Measurements from ENCODE around the gene MPRIP. TPM values are rescaled to one million over a fixed set of nuclear protein-coding genes. Genes with fewer than 3 reads are reported as not detected.

The MPRIP gene
- total and polyA plus RNA-seq, 8 donors = 80.2 to 518 (median 190) TPM

- intact Hi-C loops (cut with DNase I; ENCODE audit: low total_unique reads) = no loop called here
- Histone ChIP-seq H3K4me3 (no peak overlapping the region), H3K4me1 (peaks cover 40 to 95% (median 72%) of the 10 kb centered on the region in 4 donors), H3K27ac (peak overlapping the region; percentile 47 to 62 (median 51)), H3K27me3 (no peaks in the 10 kb centered on the region), H3K9me3 (no peaks in the 10 kb centered on the region), H3K36me3 (peaks cover 0 to 49% (median 24%) of the 10 kb centered on the region in 4 donors)
- peak; percentile 79 to 80 for DNase-seq
- TF ChIP-seq EP300 (IDR thresholded peaks at IDR 0.05) (no peak), POLR2AphosphoS5 (IDR thresholded peaks at IDR 0.05) (peak in 1 of 3 donors; percentile 26)
- WGBS, 5 donors = 29 to 65% (median 39%) methylated on average over 8 to 11 of the region's 11 CpGs
Measured at GRCh38 chr17:17090642-17091103, 48.4 kb downstream of the MPRIP start.

DNA sequence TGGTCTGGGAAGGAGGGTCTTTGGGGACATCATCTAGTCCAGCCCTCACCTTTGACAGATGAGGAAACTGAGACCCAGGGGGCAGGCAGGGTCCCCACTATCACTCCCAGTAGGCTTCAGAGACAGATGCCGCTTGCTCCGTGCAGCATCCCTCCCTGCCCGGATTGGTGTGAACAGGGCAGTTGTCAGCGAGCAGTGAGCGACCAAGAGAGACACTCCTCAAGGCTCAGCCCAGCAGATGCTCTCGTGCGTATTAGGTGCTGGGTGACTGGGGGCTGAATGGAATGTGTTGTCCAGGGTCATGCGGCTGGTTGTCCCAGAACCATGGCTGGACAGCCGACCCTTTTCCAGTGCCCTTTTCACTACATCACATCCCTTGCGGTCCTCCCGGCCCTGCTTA, 49.0 kb downstream of the MPRIP start:
- no peak for DNase-seq
- TF ChIP-seq, protein P1, sequence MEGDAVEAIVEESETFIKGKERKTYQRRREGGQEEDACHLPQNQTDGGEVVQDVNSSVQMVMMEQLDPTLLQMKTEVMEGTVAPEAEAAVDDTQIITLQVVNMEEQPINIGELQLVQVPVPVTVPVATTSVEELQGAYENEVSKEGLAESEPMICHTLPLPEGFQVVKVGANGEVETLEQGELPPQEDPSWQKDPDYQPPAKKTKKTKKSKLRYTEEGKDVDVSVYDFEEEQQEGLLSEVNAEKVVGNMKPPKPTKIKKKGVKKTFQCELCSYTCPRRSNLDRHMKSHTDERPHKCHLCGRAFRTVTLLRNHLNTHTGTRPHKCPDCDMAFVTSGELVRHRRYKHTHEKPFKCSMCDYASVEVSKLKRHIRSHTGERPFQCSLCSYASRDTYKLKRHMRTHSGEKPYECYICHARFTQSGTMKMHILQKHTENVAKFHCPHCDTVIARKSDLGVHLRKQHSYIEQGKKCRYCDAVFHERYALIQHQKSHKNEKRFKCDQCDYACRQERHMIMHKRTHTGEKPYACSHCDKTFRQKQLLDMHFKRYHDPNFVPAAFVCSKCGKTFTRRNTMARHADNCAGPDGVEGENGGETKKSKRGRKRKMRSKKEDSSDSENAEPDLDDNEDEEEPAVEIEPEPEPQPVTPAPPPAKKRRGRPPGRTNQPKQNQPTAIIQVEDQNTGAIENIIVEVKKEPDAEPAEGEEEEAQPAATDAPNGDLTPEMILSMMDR (IDR thresholded peaks at IDR 0.05) = no peak
- TF ChIP-seq EP300 (IDR thresholded peaks at IDR 0.05) (no peak), POLR2AphosphoS5 (IDR thresholded peaks at IDR 0.05) (no peak), POLR2A (IDR thresholded peaks at IDR 0.05) (no peak)
- 84 to 96% (median 86%) methylated on average over 11 of the region's 11 CpGs for WGBS, 5 donors

DNA sequence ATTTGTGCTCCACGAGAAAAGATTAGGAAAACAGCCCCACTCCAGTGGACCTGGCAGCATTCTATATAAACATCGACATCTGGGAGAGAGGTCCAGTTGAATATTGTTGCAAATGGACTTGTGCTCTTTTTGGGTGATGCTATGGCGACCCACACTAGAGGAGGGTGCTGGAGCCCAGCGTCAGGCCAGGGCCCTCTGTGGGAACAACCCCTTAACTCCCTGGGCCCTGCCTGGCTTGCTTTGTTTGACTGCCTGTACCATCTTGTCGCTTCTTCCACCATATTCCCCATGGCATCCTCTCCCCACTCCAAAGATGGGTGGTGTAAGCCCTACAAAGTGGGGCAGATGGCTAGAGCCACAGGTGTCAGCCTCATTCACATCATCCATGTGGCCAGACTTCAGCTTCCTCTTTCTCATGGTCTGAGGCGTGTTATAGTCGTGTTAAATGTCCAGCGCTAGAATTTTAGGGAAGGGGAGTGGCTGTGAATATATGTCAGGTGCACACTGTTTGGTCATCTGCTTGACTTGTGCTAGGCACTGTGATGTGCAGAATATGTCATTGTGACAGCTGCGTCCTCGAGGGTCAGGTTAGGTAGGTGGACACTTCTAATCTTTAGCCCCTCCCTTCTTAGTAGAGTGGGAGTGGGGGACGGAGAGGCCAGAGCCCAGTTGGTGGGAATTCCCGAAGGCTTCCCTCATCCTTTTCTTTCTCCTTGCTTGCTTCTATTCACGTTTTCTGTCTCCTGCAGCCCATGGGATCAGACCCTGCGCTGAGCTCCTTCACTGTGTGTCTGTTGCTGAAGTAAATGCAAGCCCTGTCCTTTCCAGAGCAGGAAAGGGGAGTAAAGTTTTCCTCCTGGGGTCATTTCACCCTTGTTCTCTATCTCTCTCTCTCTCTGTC, 49.8 kb downstream of the MPRIP start:
- 79 to 87% (median 84%) methylated on average over 14 of the region's 14 CpGs for WGBS, 5 donors
- H3K4me1 ChIP-seq = peaks cover 53 to 99% (median 80%) of the 10 kb centered on the region in 4 donors
- peak overlapping the region in 1 of 5 donors; percentile 62 for H3K27ac ChIP-seq
- TF ChIP-seq POLR2A (IDR thresholded peaks at IDR 0.05) = no peak
- TF ChIP-seq, protein P1 (IDR thresholded peaks at IDR 0.05) = no peak
- no peak for TF ChIP-seq EP300 (IDR thresholded peaks at IDR 0.05)
- TF ChIP-seq POLR2AphosphoS5 (IDR thresholded peaks at IDR 0.05) = no peak
- no peaks in the 10 kb centered on the region for H3K9me3 ChIP-seq
- no peak for DNase-seq
- peaks cover 0 to 34% (median 18%) of the 10 kb centered on the region in 4 donors for H3K36me3 ChIP-seq
- H3K4me3 ChIP-seq = no peak overlapping the region
- intact Hi-C loops (cut with DNase I; ENCODE audit: low total_unique reads) = no loop called here
- H3K27me3 ChIP-seq = no peaks in the 10 kb centered on the region

More for the DNA sequence above, 49.0 kb downstream of the MPRIP start:
- no peaks in the 10 kb centered on the region for H3K27me3 ChIP-seq
- intact Hi-C loops (cut with DNase I; ENCODE audit: low total_unique reads) = no loop called here
- peaks cover 0 to 43% (median 19%) of the 10 kb centered on the region in 4 donors for H3K36me3 ChIP-seq
- H3K4me1 ChIP-seq = peaks cover 46 to 99% (median 76%) of the 10 kb centered on the region in 4 donors
- H3K4me3 ChIP-seq = no peak overlapping the region
- H3K27ac ChIP-seq = peak overlapping the region in 4 of 5 donors; percentile 9 to 62 (median 52)
- no peaks in the 10 kb centered on the region for H3K9me3 ChIP-seq

DNA sequence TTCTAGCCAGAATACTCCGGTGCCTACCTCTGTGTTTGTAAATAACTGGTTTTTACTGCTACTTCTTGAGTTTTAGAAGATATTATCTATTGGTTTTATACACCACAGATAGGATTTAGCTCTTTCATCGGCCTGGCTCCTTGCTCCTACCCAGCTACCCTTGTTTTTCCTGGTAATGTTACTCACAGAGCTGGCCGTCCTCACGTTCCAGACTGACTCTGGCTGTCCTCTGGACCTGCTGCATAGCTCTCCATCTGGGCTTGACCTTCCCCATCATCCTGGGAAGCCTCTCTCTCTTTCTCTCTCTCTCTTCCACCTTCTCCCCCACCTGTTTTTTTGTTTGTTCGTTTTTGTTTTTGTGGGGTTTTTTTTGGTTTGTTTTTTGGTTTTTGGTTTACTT, 51.5 kb downstream of the MPRIP start:
- H3K27ac ChIP-seq = peak overlapping the region in 4 of 5 donors; percentile 8 to 52 (median 33)
- H3K27me3 ChIP-seq = no peaks in the 10 kb centered on the region
- no peak overlapping the region for H3K4me3 ChIP-seq
- DNase-seq = no peak
- no peaks in the 10 kb centered on the region for H3K9me3 ChIP-seq
- intact Hi-C loops (cut with DNase I; ENCODE audit: low total_unique reads) = no loop called here
- H3K4me1 ChIP-seq = peaks cover 65 to 99% (median 86%) of the 10 kb centered on the region in 4 donors
- WGBS, 5 donors = 49 to 68% (median 55%) methylated on average over 5 of the region's 5 CpGs
- no peak for TF ChIP-seq POLR2A (IDR thresholded peaks at IDR 0.05)
- TF ChIP-seq EP300 (IDR thresholded peaks at IDR 0.05) = no peak
- no peak for TF ChIP-seq POLR2AphosphoS5 (IDR thresholded peaks at IDR 0.05)
- TF ChIP-seq, protein P1 (IDR thresholded peaks at IDR 0.05) = no peak
- H3K36me3 ChIP-seq = peaks cover 0 to 35% (median 10%) of the 10 kb centered on the region in 4 donors
